GM13976 (cell line): Measurements from ENCODE around the gene FOXO3B.
"Not testable (repeated sequence)": the region's sequence is repeated elsewhere in the genome, so short reads cannot be mapped to it uniquely, and the experiment has no call there.

ENCODE experiments used
- DNase-seq: peaks from one replicate; pipeline ENCODE4 v3.0.0; 2012; ENCODE audit warnings: low spot score
- in situ Hi-C: fragments of 300-500 bp; cut with MboI; formaldehyde crosslinking; loops from one replicate; pipeline ENCODE4 v1.12.0; 2022; ENCODE audit warnings: low sequenced_read_pairs, mixed read lengths, inconsistent platforms; ENCODE audit not compliant: unreplicated experiment

The FOXO3B gene

DNA sequence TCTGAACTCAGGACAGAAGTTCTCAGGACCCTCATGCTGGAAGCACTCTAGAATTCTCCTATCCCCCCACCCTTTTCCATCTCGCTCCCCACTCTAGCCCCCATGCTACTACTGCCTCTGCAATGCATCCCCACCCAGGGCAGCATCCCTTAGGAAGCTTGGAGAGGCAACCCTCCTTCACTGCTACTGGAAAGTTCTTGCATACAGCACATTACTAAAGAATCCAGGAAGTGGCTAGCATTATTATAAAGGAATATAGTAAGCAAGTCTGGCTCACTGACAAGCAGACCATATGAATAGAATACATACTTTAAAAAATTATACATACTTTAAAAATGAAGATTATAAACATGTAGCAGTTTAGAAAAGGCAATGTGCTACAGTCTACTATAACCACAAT is 13.5 kb downstream of the FOXO3B start:
- DNase-seq, in situ Hi-C loops: not testable (repeated sequence)

DNA sequence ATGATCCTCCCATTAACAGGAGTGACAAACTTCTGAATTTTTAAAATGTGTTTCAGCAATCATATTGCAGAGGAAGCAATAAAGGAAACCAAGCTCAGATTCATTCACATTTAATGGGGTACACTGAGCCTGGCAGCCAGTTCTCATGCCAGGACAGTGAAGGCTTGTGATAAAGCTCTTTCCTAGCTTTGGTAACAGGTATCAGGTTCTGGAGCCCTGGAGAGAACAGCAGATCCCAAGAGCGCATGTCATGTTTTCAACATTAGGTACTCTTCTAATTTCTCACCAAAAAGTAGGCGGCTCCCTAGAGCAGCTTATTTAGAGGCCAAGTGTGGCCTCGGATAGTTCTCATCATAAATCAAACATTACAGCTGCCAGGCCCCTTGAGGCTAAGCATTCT is 14.6 kb downstream of the FOXO3B start:
- DNase-seq, in situ Hi-C loops: not testable (repeated sequence)

DNA sequence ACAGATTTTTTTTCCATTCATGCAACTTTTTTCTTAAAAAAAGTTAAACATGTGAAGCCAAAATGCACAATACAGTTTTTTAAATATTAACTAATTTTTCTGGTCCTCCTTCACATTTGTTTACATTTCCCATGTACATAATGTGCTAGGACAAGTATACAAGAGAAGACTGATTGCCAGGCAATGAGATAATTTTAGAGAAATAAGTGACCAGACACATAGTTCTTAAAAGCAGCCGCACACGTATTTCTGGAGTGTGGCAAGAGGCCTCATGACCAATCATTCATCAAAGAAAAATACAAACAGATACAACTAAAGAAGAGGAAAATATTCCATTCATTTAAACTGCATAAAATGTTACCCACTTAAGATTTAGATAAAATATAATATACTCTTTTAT is 15.8 kb downstream of the FOXO3B start:
- DNase-seq, in situ Hi-C loops: not testable (repeated sequence)

DNA sequence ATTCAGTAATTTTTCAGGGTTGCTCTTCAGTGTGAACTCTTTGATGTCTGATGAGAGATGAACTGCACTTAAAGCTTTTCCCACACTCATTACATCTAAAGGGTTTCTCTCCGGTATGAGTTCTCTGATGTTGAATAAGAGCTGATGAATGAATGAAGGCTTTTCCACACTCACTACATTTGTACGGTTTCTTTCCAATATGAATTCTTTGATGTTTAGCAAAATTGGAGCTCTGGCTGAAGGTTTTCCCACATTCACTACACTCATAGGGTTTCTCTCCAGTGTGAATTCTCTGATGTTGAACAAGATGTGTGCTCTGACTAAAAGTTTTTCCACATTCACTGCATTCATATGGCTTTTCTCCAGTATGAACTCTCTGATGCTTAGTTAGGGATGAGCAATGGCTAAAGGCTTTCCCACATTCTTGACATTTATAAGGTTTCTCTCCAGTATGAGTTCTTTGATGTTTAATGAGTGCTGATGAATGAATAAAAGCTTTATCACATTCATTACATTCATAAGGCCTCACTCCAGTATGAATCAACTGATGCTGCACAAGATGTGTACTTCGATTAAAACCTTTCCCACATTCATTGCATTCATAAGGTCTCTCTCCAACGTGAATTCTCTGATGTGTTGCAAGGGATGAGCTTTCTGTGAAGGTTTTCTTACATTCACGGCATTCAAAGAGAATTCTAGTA is 20.0 kb downstream of the FOXO3B start:
- in situ Hi-C loops, DNase-seq: not testable (repeated sequence)

DNA sequence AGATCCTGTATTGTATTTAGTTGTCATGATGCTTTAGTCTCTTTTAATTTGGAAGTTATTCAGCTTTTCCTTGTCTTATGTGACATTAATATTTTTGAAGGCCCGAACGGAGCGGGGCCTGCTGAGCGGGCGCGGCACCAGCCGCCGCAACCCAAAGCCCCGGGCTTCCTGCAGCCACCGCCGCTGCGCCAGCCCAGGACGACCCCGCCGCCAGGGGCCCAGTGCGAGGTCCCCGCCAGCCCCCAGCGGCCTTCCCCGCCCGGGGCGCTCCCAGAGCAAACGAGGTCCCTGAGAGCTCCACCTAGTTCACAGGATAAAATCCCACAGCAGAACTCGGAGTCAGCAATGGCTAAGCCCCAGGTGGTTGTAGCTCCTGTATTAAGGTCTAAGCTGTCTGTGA is 32.0 kb downstream of the FOXO3B start:
- in situ Hi-C loops, DNase-seq: not testable (repeated sequence)

DNA sequence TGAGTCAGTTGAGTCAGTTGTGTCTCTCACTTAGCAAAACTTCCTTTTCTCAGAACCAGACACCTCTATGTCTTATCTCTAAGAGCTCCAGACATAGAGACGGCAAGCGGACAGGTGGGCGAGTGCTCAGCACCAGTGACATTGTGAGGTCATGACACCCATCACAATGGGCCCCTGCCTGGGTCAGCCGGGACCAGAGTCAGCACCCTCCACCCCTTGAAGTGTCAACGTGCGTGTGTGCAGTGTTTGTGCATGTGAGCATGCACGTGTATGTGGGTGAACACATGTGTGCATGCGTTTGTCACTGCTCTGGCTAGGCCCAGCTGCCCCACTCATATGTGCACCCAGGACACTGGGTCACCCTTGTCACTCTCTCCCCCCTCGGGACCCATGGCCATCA is 37.8 kb downstream of the FOXO3B start, which contains the start of gene TBC1D28:
TBC1D28 (minus strand) TSS at position 101 of the 400 bp plus-strand sequence. CDS start 3,039 bp downstream, outside the sequence.
- in situ Hi-C loops, result not testable (repeated sequence)

DNA sequence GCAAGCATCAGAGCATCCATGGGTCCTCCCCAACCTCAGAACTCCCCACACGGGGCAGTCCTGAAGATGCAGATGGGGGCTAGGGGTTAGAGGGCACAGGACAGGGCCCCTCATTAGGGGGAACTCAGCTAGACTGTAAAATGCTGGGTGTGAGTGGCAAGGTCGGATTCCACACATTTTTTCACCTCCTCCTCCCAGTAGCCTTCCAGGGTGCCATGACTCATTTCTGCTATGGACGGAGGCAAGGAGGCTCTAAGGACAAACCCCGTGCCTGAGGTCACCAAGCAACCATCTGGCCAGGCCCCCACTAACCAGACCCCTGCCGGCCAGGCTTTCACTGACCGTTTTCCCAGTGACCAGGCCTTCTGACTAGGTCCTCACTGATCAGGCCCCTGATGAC is 39.0 kb downstream of the FOXO3B start:
- DNase-seq, result not testable (repeated sequence)

More for the DNA sequence above, 37.8 kb downstream of the FOXO3B start, which contains the start of gene TBC1D28:
- not testable (repeated sequence) for DNase-seq

DNA sequence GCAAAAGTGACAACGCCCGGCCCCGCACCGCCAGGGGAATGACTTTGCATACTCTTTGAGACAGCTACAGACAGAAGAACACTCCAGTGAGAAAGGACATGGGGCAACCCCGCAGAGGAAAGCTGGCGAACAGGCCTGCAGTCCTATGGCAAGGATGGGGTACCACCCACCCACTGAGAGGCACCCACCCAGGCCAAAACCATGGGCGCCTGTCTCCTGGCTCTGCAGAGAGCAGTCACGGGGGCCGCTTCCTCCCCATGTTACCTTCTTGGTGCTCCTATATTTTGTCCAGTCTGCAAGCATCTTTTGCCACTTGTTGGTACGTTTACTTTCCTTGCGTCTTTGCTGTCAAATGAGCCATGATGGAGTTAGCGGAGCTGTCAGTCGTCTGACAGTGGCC is 43.8 kb downstream of the FOXO3B start:
- in situ Hi-C loops, DNase-seq: not testable (repeated sequence)

More for the DNA sequence above, 39.0 kb downstream of the FOXO3B start:
- in situ Hi-C loops, result not testable (repeated sequence)

DNA sequence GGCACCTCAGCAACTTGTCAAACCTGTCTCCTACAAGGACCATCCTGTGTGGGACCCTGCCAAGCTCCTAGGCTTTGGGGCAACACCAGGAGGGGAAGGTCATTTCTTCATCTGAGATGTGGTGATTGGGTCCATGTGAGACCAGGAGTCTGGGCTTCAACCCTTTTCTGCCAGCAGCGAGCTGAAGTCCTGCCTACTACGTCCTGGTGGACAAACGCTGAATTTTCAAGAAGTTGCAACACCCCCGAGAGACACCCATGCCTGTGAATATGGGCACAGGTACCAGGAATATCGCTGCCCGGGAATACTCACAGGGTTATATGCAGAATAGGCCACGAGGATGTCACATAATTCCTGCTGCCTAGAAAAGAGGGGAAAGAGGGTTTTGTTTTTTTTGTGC is 45.9 kb downstream of the FOXO3B start:
- in situ Hi-C loops, DNase-seq: not testable (repeated sequence)

DNA sequence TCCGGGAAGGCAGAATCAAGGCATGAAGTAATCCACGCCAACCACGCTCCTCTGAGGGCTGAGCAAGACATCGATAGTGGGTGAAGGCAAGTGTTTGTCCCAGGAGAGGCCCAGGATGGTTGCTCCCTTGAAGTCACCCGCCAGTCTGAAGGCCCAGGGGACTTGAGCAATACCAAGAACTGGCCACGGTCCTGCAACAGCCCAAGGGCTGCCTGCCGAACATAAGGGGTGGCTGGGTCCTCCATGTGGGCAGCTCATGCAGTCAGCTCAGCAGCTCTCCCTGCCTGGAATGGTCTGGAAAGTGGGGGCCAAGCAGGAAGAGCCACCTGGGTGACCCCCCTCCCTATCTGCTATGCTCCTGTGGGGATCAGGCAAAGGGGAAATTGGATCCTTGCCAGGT is 46.3 kb downstream of the FOXO3B start:
- in situ Hi-C loops, DNase-seq: not testable (repeated sequence)

DNA sequence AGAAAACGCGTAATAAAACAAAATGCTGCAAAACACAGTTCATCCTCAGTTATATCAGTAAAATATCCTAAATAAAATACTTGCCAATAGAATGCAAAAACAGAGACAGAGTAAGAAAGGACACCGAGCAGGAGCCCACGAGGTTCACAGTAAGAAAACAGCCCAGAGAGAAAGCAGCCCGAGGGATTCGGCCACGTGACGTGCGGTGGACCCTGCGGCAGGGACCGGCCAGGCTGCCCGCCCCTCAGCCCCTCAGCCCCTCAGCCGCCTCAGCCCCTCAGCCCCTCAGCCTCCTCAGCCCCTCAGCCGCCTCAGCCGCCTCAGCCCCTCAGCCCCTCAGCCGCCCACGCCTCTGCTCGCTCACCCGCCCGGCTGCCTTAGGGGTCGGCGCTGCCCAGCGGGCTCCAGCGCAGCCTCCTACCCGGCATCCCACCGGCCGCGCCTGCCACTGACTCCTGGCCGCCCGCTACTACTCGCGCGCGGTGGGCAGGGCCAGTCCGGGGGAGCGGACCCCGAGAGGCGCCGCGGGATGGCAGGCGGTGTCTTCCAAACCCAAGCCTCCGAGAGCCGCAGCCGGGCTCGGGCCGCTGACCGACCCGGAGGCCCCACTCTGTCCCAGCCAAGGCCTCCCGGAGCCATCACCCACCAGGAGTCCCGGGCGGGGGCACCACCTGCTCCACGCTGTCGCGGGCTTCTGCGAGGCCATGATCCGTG is 47.4 kb downstream of the FOXO3B start:
- DNase-seq, result not testable (repeated sequence)

More for the DNA sequence above, 47.4 kb downstream of the FOXO3B start:
- in situ Hi-C loops, result not testable (repeated sequence)
